ENCODE measurements around the gene ADGRV1.
"Not testable (repeated sequence)": the region's sequence is repeated elsewhere in the genome, so short reads cannot be mapped to it uniquely, and the experiment has no call there.

GRCh38 chr5:90800082-90800481 lies 241.5 kb downstream of the ADGRV1 start:
- TF ChIP-seq CTCF (IDR thresholded peaks at IDR 0.05; ENCODE audit: borderline replicate concordance, extremely low read depth, low read length, poor library complexity, severe bottlenecking); EZH2 (IDR thresholded peaks at IDR 0.05; ENCODE audit: borderline replicate concordance, low read depth, low read length, severe bottlenecking): not testable (repeated sequence)

All from DND-41 (cell line).